CD4-positive, alpha-beta T cell (primary cell): ENCODE measurements around the gene SSBP3. TPM values are rescaled to one million over a fixed set of nuclear protein-coding genes. Genes with fewer than 3 reads are reported as not detected.
A peak's percentile ranks its signal among the peaks of the same experiment; 100 is the strongest.

Source experiments
- ATAC-seq: fragments of 200-7000 bp; cut with Tn5 transposase; one replicate; pipeline ENCODE4 v1.10.0; 2022; ENCODE audit warnings: mild to moderate bottlenecking; ENCODE audit not compliant: poor library complexity
- CTCF ChIA-PET: fragments of 350-600 bp; sonication (Branson Sonifier 250); formaldehyde crosslinking; loops from one replicate; lab custom pipeline; 2021; ENCODE audit warnings: antibody characterized with exemption, inconsistent platforms; lab: Charles Lee
- POLR2A ChIA-PET: fragments of 350-600 bp; sonication (Branson Sonifier 250); formaldehyde crosslinking; loops from one replicate; lab custom pipeline; 2021; ENCODE audit warnings: antibody characterized with exemption, inconsistent platforms; lab: Charles Lee
- DNase-seq, 14 experiments: peaks; one replicate each; pipeline ENCODE4 v3.0.0-alpha.2; 2013 to 2020; ENCODE audit warnings: mixed read lengths in 2 of 14
- H3K27ac ChIP-seq, 2 donors: one replicate each; pipeline versions ENCODE4 v1.5.1 to v1.7.0; 2013; ENCODE audit warnings: low read length in 2 of 2, low read depth in 1 of 2, mild to moderate bottlenecking in 1 of 2
- H3K27me3 ChIP-seq, 2 experiments: 1 replicate in 1 of 2; 2 replicates in 1 of 2; pipeline versions ENCODE4 v1.6.1 to v1.7.0; 2013; ENCODE audit warnings: low read length in 2 of 2, control low read depth in 1 of 2, mild to moderate bottlenecking in 1 of 2, moderate library complexity in 1 of 2; ENCODE audit not compliant: insufficient read depth in 2 of 2, control insufficient read depth in 1 of 2
- H3K36me3 ChIP-seq: one replicate; pipeline ENCODE4 v1.6.1; 2013; ENCODE audit warnings: low read length, control low read depth; ENCODE audit not compliant: insufficient read depth
- H3K4me1 ChIP-seq: one replicate; pipeline ENCODE4 v1.6.1; 2013; ENCODE audit warnings: low read length, control low read depth; ENCODE audit not compliant: insufficient read depth
- H3K4me3 ChIP-seq: one replicate; pipeline ENCODE4 v1.5.1; 2013; ENCODE audit warnings: mild to moderate bottlenecking, low read length, moderate library complexity
- H3K9me3 ChIP-seq, 2 experiments: 1 replicate in 1 of 2; 2 replicates in 1 of 2; pipeline versions ENCODE4 v1.6.1 to v1.7.0; 2013; ENCODE audit warnings: low read length in 2 of 2, mild to moderate bottlenecking in 2 of 2, control low read depth in 1 of 2, moderate library complexity in 1 of 2; ENCODE audit not compliant: control insufficient read depth in 1 of 2, insufficient read depth in 1 of 2
- H3K27ac Mint-ChIP-seq: one replicate; pipeline ENCODE4 v1.8.0; 2020; ENCODE audit warnings: mixed read lengths
- H3K27me3 Mint-ChIP-seq: one replicate; pipeline ENCODE4 v1.8.0; 2021; ENCODE audit warnings: mixed read lengths
- H3K36me3 Mint-ChIP-seq: one replicate; pipeline ENCODE4 v1.8.0; 2021; ENCODE audit warnings: low read depth, mixed read lengths
- H3K4me1 Mint-ChIP-seq: one replicate; pipeline ENCODE4 v1.8.0; 2021; ENCODE audit warnings: low read depth, mixed read lengths
- H3K4me3 Mint-ChIP-seq: one replicate; pipeline ENCODE4 v1.8.0; 2020; ENCODE audit warnings: mild to moderate bottlenecking, mixed read lengths
- H3K9me3 Mint-ChIP-seq: one replicate; pipeline ENCODE4 v1.8.0; 2020; ENCODE audit warnings: mixed read lengths
- CTCF ChIP-seq: fragments of 200-600 bp; IDR thresholded peaks from one replicate; pipeline ENCODE4 v1.8.0; 2022; ENCODE audit warnings: antibody characterized with exemption, mild to moderate bottlenecking
- intact Hi-C, 2 experiments: fragments of 100-400 bp; cut with DNase I in 1 of 2; cut with micrococcal nuclease in 1 of 2; formaldehyde crosslinking; loops; one replicate each; pipeline versions ENCODE4 v1.15.1 to v1.9.0; 2023 to 2025; cut with DNase I, micrococcal nuclease
- total RNA-seq, 174 experiments: library from RNA in 2 of 174; stranded (reverse) in 2 of 174; gene quantifications; one replicate each; pipeline ENCODE4 v1.2.3 and lab custom pipeline; 2021 to 2026

The SSBP3 gene
- total RNA-seq, 2 experiments from 2014 or later, result 50.6 to 52.4 TPM

GRCh38 chr1:54225378-54225777 is 180.8 kb downstream of the SSBP3 start:
- Histone ChIP-seq H3K9me3 (no peaks in the 10 kb centered on the region), H3K27ac (no peak overlapping the region), H3K36me3 (peaks cover 23% of the 10 kb centered on the region), H3K4me3 (no peak overlapping the region), H3K4me1 (peaks cover 3% of the 10 kb centered on the region), H3K27me3 (no peaks in the 10 kb centered on the region)
- no peaks in the 10 kb centered on the region for H3K9me3 Mint-ChIP-seq
- peaks cover 39% of the 10 kb centered on the region for H3K36me3 Mint-ChIP-seq
- no peak for TF ChIP-seq CTCF
- H3K27ac Mint-ChIP-seq, result peak overlapping the region; percentile 49
- ChIA-PET POLR2A (no interaction called here), CTCF (no interaction called here)
- no peaks in the 10 kb centered on the region for H3K27me3 Mint-ChIP-seq
- intact Hi-C loops, result no loop called here
- H3K4me3 Mint-ChIP-seq, result no peak overlapping the region
- ATAC-seq (no peak), DNase-seq (no peak)
- H3K4me1 Mint-ChIP-seq, result peaks cover under 1% of the 10 kb centered on the region

DNA sequence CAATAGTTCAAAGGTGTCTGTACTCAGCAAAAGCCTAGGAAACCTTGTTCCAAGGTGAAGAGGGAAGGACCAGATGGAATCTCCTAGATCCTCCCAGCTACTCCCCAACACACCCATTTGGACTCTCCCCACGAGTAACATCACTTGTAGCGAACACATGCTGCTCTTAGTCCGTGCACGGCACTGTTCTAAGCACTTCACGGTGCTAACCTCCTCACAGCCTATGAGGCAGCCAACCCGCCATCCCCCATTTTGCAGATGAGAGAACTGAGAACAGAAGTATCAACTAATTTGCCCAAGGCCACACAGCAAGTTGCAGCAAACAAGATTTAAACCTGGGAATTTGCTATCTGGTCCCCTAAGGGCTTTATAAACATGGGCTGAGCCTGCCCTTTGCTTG is 182.0 kb downstream of the SSBP3 start:
- POLR2A ChIA-PET, result no interaction called here
- Mint-ChIP-seq H3K4me1 (no peaks in the 10 kb centered on the region), H3K36me3 (peaks cover 43% of the 10 kb centered on the region), H3K4me3 (no peak overlapping the region), H3K9me3 (no peaks in the 10 kb centered on the region), H3K27me3 (no peaks in the 10 kb centered on the region), H3K27ac (peak overlapping the region; percentile 59)
- Histone ChIP-seq H3K27me3 (no peaks in the 10 kb centered on the region), H3K4me1 (no peaks in the 10 kb centered on the region), H3K9me3 (no peaks in the 10 kb centered on the region), H3K27ac (no peak overlapping the region), H3K36me3 (peaks cover 28% of the 10 kb centered on the region), H3K4me3 (no peak overlapping the region)
- DNase-seq (no peak), ATAC-seq (no peak)
- TF ChIP-seq CTCF, result no peak
- CTCF ChIA-PET, result no interaction called here
- intact Hi-C loops, result no loop called here

DNA sequence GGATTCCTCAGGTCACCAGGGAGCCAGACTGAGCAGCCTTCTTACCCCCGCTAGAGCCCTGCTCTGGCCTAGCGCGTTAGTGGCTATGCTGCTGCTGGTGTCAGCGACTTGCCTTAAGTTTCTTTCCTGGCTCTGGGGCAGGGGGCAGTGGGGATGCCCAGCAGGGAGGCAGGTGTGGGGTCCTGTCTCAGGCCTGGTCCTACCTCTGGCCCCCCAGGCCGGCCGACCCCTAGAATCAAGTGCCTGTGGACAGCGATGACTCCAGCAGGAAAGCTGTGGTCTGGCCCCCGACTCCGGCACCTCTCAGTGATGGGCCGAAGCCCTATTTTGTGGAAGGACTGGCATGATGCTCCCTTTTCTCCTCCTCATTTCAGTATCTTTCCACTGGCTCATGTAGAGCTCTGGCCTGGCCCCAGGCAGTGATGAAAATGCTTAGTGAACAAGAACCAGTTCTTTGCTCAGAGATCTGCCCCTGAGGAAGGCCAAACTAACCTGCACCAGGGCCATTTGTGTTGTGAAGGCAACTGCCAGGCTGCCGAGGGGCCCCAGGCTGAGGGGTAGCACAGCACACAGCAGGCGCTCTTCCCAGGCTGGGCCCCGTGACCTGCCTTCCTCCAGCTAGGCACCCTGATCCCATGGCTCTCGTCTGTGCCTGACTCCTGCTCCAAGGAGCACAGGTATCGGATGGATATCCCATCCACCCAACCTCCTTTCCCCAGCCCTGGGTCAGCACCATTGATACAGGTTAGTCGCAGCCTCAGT is 182.6 kb downstream of the SSBP3 start:
- intact Hi-C loops, result no loop called here
- no peaks in the 10 kb centered on the region for H3K27me3 ChIP-seq
- H3K4me3 Mint-ChIP-seq, result no peak overlapping the region
- H3K36me3 ChIP-seq, result peaks cover 31% of the 10 kb centered on the region
- H3K27ac Mint-ChIP-seq, result peak overlapping the region; percentile 59
- CTCF ChIA-PET, result no interaction called here
- DNase-seq (no peak), ATAC-seq (no peak)
- H3K9me3 Mint-ChIP-seq, result no peaks in the 10 kb centered on the region
- no peaks in the 10 kb centered on the region for H3K27me3 Mint-ChIP-seq
- POLR2A ChIA-PET, result no interaction called here
- H3K9me3 ChIP-seq, result no peaks in the 10 kb centered on the region
- TF ChIP-seq CTCF, result no peak
- no peak overlapping the region for H3K4me3 ChIP-seq
- no peaks in the 10 kb centered on the region for H3K4me1 ChIP-seq
- H3K27ac ChIP-seq, result no peak overlapping the region
- H3K36me3 Mint-ChIP-seq, result peaks cover 46% of the 10 kb centered on the region
- no peaks in the 10 kb centered on the region for H3K4me1 Mint-ChIP-seq
